Ectodermal cell (in vitro differentiated cells): ENCODE data around the gene LYPD6.

Experiments used
- H3K27ac ChIP-seq: 2 replicates; pipeline ENCODE4 v1.7.0; 2013; ENCODE audit warnings: mild to moderate bottlenecking, low read depth, low read length; ENCODE audit not compliant: insufficient read depth, poor library complexity, severe bottlenecking
- H3K27me3 ChIP-seq: 2 replicates; pipeline ENCODE4 v1.7.0; 2013; ENCODE audit warnings: mild to moderate bottlenecking, low read length; ENCODE audit not compliant: insufficient read depth, control insufficient read depth, poor library complexity, severe bottlenecking
- H3K36me3 ChIP-seq: one replicate; pipeline ENCODE4 v1.7.0; 2013; ENCODE audit warnings: low read length; ENCODE audit not compliant: control insufficient read depth, insufficient read depth
- H3K4me1 ChIP-seq: one replicate; pipeline ENCODE4 v1.7.0; 2013; ENCODE audit warnings: low read length; ENCODE audit not compliant: control insufficient read depth, insufficient read depth
- H3K4me3 ChIP-seq: 2 replicates; pipeline ENCODE4 v1.7.0; 2013; ENCODE audit warnings: low read depth, low read length, control low read depth; ENCODE audit not compliant: insufficient read depth
- H3K9me3 ChIP-seq: 2 replicates; pipeline ENCODE4 v1.7.0; 2013; ENCODE audit warnings: mild to moderate bottlenecking, low read length, moderate library complexity; ENCODE audit not compliant: control insufficient read depth
- WGBS, 2 experiments: methylation state at CpG; one replicate each; pipeline ENCODE4 v1.1.7; 2013; ENCODE audit warnings: missing lambda C conversion rate in 2 of 2; 5-methylcytosine and 5-hydroxymethylcytosine counted together

The LYPD6 gene

DNA sequence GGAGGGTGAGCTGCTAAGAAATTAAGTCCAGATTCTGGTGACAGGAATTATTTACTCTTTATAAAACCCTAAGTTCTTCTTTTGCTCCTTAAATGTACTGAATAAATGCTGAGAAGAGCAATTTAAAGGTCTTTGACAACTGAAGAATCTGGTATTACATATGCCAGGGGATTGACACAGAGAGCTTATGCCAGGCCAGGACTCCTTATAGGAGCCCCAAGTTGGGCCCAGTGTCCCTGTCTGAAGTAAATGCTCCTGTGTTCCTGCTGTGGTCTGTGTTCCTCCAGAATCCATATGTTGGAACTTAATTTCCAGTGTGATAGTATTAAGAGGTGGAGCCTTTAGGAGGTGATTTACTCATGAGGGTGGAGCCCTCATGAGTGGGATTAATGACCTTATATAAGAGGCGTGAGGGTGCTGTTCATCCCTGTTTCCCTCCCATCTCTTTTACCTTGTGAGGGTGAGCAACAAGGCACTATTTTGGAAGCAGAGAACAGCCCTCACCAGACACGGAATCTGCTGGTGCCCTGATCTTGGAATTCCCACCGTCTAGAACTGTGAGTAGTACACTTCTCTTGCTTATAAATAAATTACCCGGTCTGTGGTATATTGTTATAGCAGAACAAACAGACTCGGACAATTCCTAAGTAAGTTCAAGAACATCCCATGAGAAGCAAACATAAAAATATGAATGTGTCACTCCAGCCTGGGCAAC lies 39.8 kb downstream of the LYPD6 start:
- H3K9me3 ChIP-seq, result no peaks in the 10 kb centered on the region
- H3K27ac ChIP-seq, result no peak overlapping the region
- H3K36me3 ChIP-seq, result no peaks in the 10 kb centered on the region
- WGBS, 2 experiments, result 94 to 95% methylated on average over 4 to 5 of the region's 5 CpGs
- H3K4me3 ChIP-seq, result no peak overlapping the region
- no peaks in the 10 kb centered on the region for H3K27me3 ChIP-seq
- no peaks in the 10 kb centered on the region for H3K4me1 ChIP-seq

DNA sequence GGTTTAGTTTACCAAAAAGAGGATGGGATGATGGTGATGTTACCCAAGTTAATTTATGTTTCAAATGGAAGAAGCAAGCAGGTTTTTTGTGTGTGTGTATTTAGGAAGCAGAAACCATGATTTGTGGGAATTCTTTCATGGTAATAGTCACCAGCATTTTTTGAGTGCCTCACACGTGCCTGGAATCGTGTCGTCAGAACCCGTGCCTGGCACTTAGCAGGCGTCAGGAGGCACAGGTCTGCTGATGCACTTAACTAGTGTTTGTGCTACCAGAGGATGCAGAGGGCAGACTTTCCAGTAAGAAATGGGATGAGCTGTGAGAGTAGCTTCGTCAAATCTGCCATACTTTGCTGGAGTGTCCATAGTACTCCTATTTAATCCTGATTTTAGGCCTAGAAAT lies 41.1 kb downstream of the LYPD6 start:
- no peaks in the 10 kb centered on the region for H3K27me3 ChIP-seq
- 93 to 96% methylated on average over 6 of the region's 6 CpGs for WGBS, 2 experiments

DNA sequence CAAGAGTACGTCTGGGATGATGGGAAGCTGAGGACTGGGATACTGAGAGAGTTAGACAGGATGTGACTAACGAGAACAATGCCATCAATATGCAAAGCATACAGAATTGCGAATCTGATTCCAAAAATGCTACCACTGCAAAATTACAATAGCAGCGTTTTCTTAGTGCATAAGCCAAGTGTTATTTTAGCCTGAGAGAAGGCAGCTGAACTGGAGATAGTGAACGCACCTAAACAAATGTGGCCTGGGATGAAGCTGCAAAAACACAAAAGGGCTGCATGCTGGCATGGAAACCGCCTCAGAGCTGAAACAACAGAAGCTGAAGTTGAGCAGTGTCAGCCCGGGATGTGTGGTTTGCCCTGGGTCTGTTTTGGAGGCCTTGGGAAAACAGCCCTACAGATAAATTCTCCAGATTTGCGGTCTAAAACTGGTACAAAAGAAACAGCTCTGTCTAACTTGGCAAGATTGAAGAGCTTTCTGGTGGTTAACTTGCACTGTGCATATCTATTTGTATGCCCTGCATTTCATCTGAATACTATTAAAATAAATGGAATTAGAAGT lies 45.5 kb downstream of the LYPD6 start:
- peaks cover 18% of the 10 kb centered on the region for H3K4me1 ChIP-seq
- H3K27me3 ChIP-seq, result no peaks in the 10 kb centered on the region
- no peak overlapping the region for H3K4me3 ChIP-seq
- H3K27ac ChIP-seq, result peak overlapping the region; percentile 84
- no peaks in the 10 kb centered on the region for H3K9me3 ChIP-seq
- WGBS, 2 experiments, result 56 to 57% methylated on average over 8 of the region's 8 CpGs
- H3K36me3 ChIP-seq, result no peaks in the 10 kb centered on the region

More for the DNA sequence above, 41.1 kb downstream of the LYPD6 start:
- Histone ChIP-seq H3K36me3 (no peaks in the 10 kb centered on the region), H3K27ac (no peak overlapping the region), H3K9me3 (no peaks in the 10 kb centered on the region), H3K4me3 (no peak overlapping the region), H3K4me1 (peaks cover 10% of the 10 kb centered on the region)

DNA sequence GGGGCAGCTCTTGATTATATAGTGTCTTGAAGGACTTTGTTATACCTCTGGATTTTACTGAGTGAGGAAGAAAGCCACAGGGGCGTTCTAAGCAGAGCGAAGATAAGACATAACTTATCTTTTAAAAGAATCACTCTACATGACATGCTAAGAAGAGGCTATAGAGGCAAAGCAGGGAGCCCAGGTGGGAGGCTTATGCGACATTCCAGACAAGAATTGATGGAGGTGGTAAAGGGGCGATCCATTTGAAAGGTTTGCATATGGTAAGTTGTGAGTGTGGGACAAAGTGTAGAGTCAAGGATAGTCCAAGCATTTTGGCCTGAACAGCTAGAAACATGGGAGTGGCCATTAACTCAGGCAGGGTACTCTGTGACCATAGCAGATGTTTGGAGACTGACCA lies 49.8 kb downstream of the LYPD6 start:
- H3K4me1 ChIP-seq, result peaks cover 18% of the 10 kb centered on the region
- 89 to 97% methylated on average over 4 of the region's 4 CpGs for WGBS, 2 experiments
- H3K27ac ChIP-seq, result no peak overlapping the region
- H3K9me3 ChIP-seq, result no peaks in the 10 kb centered on the region
- no peak overlapping the region for H3K4me3 ChIP-seq
- H3K27me3 ChIP-seq, result no peaks in the 10 kb centered on the region
- no peaks in the 10 kb centered on the region for H3K36me3 ChIP-seq

DNA sequence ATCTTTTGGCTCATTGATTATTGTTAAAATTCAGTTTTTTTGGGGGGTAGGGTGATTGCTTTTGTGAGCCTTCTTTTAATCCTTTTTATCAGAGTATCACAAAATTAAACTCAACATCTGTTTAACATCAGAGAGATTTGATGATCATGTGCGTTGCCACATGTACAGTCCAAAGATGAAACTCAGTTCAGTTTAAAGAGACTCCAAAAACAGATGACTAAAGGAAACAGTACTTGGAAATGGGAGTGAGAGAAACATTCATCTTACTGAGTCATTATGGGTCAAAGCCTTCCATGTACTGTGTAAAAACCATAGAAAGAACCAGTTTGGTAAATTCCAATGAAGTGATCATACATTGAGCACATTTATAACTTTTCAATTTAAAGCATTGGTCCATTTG lies 53.0 kb downstream of the LYPD6 start:
- Histone ChIP-seq H3K36me3 (no peaks in the 10 kb centered on the region), H3K27me3 (no peaks in the 10 kb centered on the region), H3K27ac (no peak overlapping the region), H3K9me3 (no peaks in the 10 kb centered on the region), H3K4me1 (no peaks in the 10 kb centered on the region), H3K4me3 (no peak overlapping the region)
- WGBS, 2 experiments, result 94 to 100% methylated on average over 1 of the region's 1 CpG

DNA sequence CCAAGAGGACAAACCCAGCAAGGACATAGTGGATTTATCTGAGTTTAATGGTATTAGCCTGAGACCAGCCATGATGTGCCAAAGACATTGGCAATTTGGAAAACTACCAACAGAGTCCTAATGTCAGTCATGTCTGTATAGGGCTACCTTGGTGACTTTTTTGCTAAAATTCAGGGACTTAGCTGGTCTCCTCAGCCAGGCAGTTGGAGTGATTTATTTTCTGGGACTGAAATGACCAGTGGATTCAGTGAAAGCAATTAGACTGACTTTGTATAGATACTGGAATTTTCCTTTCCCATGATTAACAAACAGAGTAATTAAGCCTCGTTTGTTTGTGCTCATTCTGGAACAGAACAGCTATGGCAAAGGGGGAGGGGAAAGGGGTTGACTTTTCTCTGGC lies 55.0 kb downstream of the LYPD6 start:
- Histone ChIP-seq H3K27ac (no peak overlapping the region), H3K4me3 (no peak overlapping the region), H3K4me1 (peaks cover 10% of the 10 kb centered on the region), H3K9me3 (no peaks in the 10 kb centered on the region), H3K27me3 (no peaks in the 10 kb centered on the region), H3K36me3 (no peaks in the 10 kb centered on the region)
- 75 to 83% methylated on average over 1 of the region's 1 CpG for WGBS, 2 experiments

DNA sequence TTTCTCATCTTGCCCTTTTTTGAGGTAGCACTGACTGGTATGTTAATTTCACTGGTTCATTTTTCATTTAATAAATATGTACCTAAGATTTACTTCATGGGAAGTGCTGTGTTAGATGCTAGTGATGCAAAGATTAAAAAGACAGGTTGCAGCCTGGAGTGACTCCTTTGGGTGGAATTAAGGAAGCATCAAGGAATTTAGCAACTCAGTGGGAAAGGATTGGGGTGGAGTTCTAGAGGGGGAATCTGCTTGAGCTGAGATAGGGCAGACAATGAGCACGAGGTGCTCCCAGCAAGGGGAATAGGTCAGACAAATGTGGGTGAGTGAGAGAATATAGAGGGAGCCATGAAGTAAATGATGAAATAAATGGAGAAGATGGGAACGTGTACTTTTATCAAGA lies 57.0 kb downstream of the LYPD6 start:
- no peak overlapping the region for H3K4me3 ChIP-seq
- peaks cover 10% of the 10 kb centered on the region for H3K4me1 ChIP-seq
- 74 to 85% methylated on average over 2 of the region's 2 CpGs for WGBS, 2 experiments
- no peak overlapping the region for H3K27ac ChIP-seq
- no peaks in the 10 kb centered on the region for H3K9me3 ChIP-seq
- no peaks in the 10 kb centered on the region for H3K36me3 ChIP-seq
- no peaks in the 10 kb centered on the region for H3K27me3 ChIP-seq

DNA sequence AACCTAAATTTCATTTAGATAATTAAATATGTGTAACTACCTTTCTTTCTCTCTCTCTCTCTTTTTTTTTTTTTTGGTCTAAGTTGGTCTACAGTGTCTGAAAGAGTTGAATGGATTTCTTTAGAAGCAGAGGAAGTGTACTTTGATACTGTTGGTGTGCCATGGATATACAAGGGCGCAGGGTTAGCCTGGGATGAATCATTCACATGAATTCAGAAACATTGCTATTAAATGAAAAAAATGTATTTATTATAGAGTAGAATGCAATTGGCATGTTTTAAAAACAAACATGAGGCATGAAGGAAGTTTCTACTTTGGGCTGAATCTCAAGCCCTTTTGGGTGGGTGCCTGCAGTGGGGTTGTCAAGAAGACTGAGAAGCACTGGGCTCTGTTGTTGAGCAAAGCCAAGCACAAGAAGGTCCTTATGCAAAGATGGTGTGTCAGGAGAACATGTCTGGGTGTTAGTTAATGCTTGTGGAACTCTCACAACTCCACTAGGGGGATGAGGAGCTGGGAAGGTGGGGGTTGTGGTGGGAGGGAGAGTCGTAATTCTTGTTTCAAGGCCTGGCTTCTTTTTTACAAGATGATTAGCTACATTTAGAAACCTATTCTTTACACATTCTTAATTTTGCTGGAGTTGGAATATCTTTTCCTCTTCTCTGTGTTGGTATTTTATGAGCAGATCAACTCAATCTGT lies 57.9 kb downstream of the LYPD6 start:
- no peaks in the 10 kb centered on the region for H3K9me3 ChIP-seq
- peaks cover 10% of the 10 kb centered on the region for H3K4me1 ChIP-seq
- no peaks in the 10 kb centered on the region for H3K27me3 ChIP-seq
- 80 to 83% methylated on average over 1 of the region's 2 CpGs for WGBS, 2 experiments
- H3K4me3 ChIP-seq, result no peak overlapping the region
- no peaks in the 10 kb centered on the region for H3K36me3 ChIP-seq
- H3K27ac ChIP-seq, result no peak overlapping the region

DNA sequence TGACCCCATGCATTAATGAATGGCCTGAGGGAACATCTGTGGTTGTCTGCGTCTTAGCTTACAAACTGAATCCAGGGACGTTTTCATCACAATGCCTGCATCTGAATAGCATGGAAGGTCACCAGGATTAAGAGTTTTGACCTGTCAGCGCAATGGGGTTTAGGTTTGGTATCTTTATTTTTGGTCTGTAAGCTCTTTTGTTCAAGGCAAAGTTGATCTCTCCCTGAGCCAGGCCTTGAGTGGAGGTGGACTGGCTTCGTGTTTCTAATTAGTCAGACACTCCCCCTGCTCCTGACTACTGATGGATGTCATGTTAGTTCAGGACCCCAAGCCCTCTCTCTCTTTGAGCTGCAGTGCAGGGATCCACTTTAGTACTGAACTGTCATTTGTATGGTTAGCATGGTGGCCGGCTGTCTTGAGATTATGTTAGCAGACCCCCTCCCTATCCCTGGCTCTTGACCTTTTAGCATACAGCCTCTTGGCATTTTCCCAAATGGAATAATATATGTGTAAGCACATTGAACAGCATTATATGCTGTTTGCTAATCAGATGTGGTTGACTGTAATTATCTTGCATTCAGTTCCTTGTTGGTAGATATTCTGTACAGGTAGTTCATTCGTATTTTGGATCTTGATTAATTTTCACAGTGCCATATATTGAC lies 59.2 kb downstream of the LYPD6 start:
- 51 to 53% methylated on average over 5 to 6 of the region's 6 CpGs for WGBS, 2 experiments
- no peaks in the 10 kb centered on the region for H3K36me3 ChIP-seq
- H3K4me1 ChIP-seq, result peaks cover 10% of the 10 kb centered on the region
- no peak overlapping the region for H3K4me3 ChIP-seq
- H3K27ac ChIP-seq, result no peak overlapping the region
- H3K9me3 ChIP-seq, result no peaks in the 10 kb centered on the region
- no peaks in the 10 kb centered on the region for H3K27me3 ChIP-seq

DNA sequence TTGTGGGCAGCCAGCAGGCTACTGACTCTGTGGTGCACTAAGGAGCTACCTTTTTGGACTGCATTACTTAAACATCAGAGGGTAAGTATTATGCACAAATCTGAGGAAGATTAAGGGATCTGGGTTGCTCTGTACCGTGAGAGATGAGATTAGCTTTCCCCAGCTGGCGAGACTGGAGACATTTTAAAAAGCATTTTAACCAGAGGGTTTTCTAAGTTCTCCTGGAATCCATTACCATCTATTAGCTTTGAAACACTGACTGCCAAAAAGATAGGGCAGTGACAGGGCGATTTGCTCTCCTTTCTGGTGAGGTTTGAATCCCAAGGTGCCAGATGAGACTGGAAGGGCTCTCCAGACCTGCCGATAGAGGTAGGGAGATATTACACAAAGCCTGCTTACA lies 63.2 kb downstream of the LYPD6 start:
- Histone ChIP-seq H3K9me3 (no peaks in the 10 kb centered on the region), H3K36me3 (no peaks in the 10 kb centered on the region), H3K4me3 (no peak overlapping the region), H3K27ac (no peak overlapping the region), H3K27me3 (no peaks in the 10 kb centered on the region), H3K4me1 (peaks cover 15% of the 10 kb centered on the region)
- WGBS, 2 experiments, result 92 to 96% methylated on average over 4 of the region's 4 CpGs
